Astrocyte of the cerebellum (primary cell): ENCODE measurements around the gene LOXHD1.

Source experiments
- DNase-seq: peaks from one replicate; pipeline ENCODE4 v3.0.0-alpha.2; 2011; ENCODE audit warnings: low read depth
- H3K4me3 ChIP-seq: 2 replicates; pipeline ENCODE4 v1.5.1; 2011; ENCODE audit warnings: mild to moderate bottlenecking, low read depth, low read length, moderate library complexity
- CTCF ChIP-seq: IDR thresholded peaks from 2 replicates; pipeline ENCODE4 v1.5.1; 2012; ENCODE audit warnings: low read length, low read depth, moderate library complexity, mild to moderate bottlenecking; ENCODE audit errors: missing control alignments
- in situ Hi-C: cut with HindIII; loops from 2 replicates; pipeline ENCODE4 v1.10.0; 2017; ENCODE audit warnings: low sequenced_read_pairs

LOXHD1 gene

GRCh38 chr18:46574743-46575115 is 82.3 kb downstream of the LOXHD1 start:
- no peak overlapping the region for H3K4me3 ChIP-seq
- in situ Hi-C loops, result loop anchor here (5.0 kb wide), 1 partner anchor 57 kb away; no protein-coding TSS in a partner anchor
- no peak for DNase-seq
- no peak for TF ChIP-seq CTCF

GRCh38 chr18:46574000-46574742 is 82.8 kb downstream of the LOXHD1 start:
- no peak for TF ChIP-seq CTCF
- no peak overlapping the region for H3K4me3 ChIP-seq

GRCh38 chr18:46573156-46573555 is 83.9 kb downstream of the LOXHD1 start:
- H3K4me3 ChIP-seq, result no peak overlapping the region
- DNase-seq, result no peak
- no peak for TF ChIP-seq CTCF
- in situ Hi-C loops, result loop anchor here (5.0 kb wide), 1 partner anchor 56 kb away; no protein-coding TSS in a partner anchor

More at GRCh38 chr18:46574000-46574742, 82.8 kb downstream of the LOXHD1 start:
- in situ Hi-C loops, result loop anchor here (5.0 kb wide), 1 partner anchor 57 kb away; no protein-coding TSS in a partner anchor
- no peak for DNase-seq

GRCh38 chr18:46571756-46572155 is 85.3 kb downstream of the LOXHD1 start:
- H3K4me3 ChIP-seq, result no peak overlapping the region
- TF ChIP-seq CTCF, result no peak
- DNase-seq, result no peak
- in situ Hi-C loops, result loop anchor here (5.0 kb wide), 1 partner anchor 54 kb away; no protein-coding TSS in a partner anchor

GRCh38 chr18:46570666-46571065 is 86.4 kb downstream of the LOXHD1 start:
- in situ Hi-C loops, result loop anchor here (5.0 kb wide), 1 partner anchor 53 kb away; no protein-coding TSS in a partner anchor
- TF ChIP-seq CTCF, result no peak
- no peak for DNase-seq
- H3K4me3 ChIP-seq, result no peak overlapping the region

- no peak for TF ChIP-seq CTCF
- in situ Hi-C loops, result loop anchor here (5.0 kb wide), 1 partner anchor 53 kb away; no protein-coding TSS in a partner anchor
- H3K4me3 ChIP-seq, result no peak overlapping the region
- no peak for DNase-seq
Measured at GRCh38 chr18:46570134-46570533, 86.9 kb downstream of the LOXHD1 start.
